A549 (cell line): ENCODE data around the gene ETV3L.

Experiments used
- KDM1A ChIP-seq: fragments of 200-600 bp; sonication (generic); IDR thresholded peaks from 2 replicates; pipeline ENCODE4 v1.6.1; 2016; ENCODE audit warnings: low read depth, mild to moderate bottlenecking
- MAFK ChIP-seq: fragments of 450-650 bp; IDR thresholded peaks from 2 replicates; pipeline ENCODE4 v1.6.1; 2014; ENCODE audit not compliant: partially characterized antibody
- MAX ChIP-seq: IDR thresholded peaks from 2 replicates; pipeline ENCODE4 v1.6.1; 2012
- NR3C1 ChIP-seq: fragments of >200 bp; sonication (Bioruptor Twin); formaldehyde crosslinking; IDR thresholded peaks from 3 replicates; pipeline ENCODE4 v1.6.1; 2017
- POLR2A ChIP-seq: IDR thresholded peaks from 2 replicates; pipeline ENCODE4 v1.6.1; 2012; ENCODE audit warnings: mild to moderate bottlenecking, low read length
- RAD21 ChIP-seq, 2 experiments: fragments of >200 bp in 1 of 2; sonication (Bioruptor Twin) in 1 of 2; formaldehyde crosslinking in 1 of 2; IDR thresholded peaks in 1 of 2; conservative IDR thresholded peaks in 1 of 2; 2 replicates in 1 of 2; 3 replicates in 1 of 2; pipeline ENCODE4 v1.6.1; 2012 to 2018; ENCODE audit warnings: inconsistent platforms in 1 of 2
- RFX5 ChIP-seq: fragments of 450-650 bp; IDR thresholded peaks from 2 replicates; pipeline ENCODE4 v1.7.1; 2014; ENCODE audit warnings: antibody characterized with exemption, mild to moderate bottlenecking, moderate library complexity
- TF ChIP-seq, protein P1 (sequence below): fragments of >200 bp; sonication (Bioruptor Twin); formaldehyde crosslinking; IDR thresholded peaks from 3 replicates; pipeline ENCODE4 v1.5.1; 2016
- TF ChIP-seq, protein P2 (sequence below): fragments of >200 bp; sonication (Bioruptor Twin); formaldehyde crosslinking; IDR thresholded peaks from 3 replicates; pipeline ENCODE4 v1.6.1; 2016

GRCh38 chr1:157146244-157146643 lies 46.6 kb upstream of the ETV3L start:
- TF ChIP-seq, protein P1, sequence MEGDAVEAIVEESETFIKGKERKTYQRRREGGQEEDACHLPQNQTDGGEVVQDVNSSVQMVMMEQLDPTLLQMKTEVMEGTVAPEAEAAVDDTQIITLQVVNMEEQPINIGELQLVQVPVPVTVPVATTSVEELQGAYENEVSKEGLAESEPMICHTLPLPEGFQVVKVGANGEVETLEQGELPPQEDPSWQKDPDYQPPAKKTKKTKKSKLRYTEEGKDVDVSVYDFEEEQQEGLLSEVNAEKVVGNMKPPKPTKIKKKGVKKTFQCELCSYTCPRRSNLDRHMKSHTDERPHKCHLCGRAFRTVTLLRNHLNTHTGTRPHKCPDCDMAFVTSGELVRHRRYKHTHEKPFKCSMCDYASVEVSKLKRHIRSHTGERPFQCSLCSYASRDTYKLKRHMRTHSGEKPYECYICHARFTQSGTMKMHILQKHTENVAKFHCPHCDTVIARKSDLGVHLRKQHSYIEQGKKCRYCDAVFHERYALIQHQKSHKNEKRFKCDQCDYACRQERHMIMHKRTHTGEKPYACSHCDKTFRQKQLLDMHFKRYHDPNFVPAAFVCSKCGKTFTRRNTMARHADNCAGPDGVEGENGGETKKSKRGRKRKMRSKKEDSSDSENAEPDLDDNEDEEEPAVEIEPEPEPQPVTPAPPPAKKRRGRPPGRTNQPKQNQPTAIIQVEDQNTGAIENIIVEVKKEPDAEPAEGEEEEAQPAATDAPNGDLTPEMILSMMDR: no peak
- TF ChIP-seq NR3C1 (no peak), MAFK (no peak), POLR2A (no peak), MAX (no peak), KDM1A (no peak), RFX5 (no peak), RAD21 (conservative IDR thresholded peaks at IDR 0.05 in 1 of 2, IDR thresholded peaks at IDR 0.05 in 1 of 2) (no peak)
- TF ChIP-seq, protein P2, sequence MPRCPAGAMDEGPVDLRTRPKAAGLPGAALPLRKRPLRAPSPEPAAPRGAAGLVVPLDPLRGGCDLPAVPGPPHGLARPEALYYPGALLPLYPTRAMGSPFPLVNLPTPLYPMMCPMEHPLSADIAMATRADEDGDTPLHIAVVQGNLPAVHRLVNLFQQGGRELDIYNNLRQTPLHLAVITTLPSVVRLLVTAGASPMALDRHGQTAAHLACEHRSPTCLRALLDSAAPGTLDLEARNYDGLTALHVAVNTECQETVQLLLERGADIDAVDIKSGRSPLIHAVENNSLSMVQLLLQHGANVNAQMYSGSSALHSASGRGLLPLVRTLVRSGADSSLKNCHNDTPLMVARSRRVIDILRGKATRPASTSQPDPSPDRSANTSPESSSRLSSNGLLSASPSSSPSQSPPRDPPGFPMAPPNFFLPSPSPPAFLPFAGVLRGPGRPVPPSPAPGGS: no peak
